Mucosa of rectum (tissue), 2 donors: ENCODE measurements around the gene MALRD1.

Source experiments
- H3K27ac ChIP-seq, 2 donors: one replicate each; pipeline ENCODE4 v1.7.0; 2013; ENCODE audit warnings: inconsistent platforms in 2 of 2, low read depth in 2 of 2, low read length in 2 of 2
- H3K27me3 ChIP-seq, 2 donors: one replicate each; pipeline ENCODE4 v1.7.0; 2013; ENCODE audit warnings: low read length in 2 of 2; ENCODE audit not compliant: control insufficient read depth in 2 of 2, insufficient read depth in 2 of 2
- H3K36me3 ChIP-seq, 2 donors: one replicate each; pipeline ENCODE4 v1.7.0; 2013; ENCODE audit warnings: low read length in 2 of 2; ENCODE audit not compliant: control insufficient read depth in 2 of 2, insufficient read depth in 2 of 2
- H3K4me1 ChIP-seq, 2 donors: one replicate each; pipeline ENCODE4 v1.7.0; 2013; ENCODE audit warnings: low read length in 2 of 2, mild to moderate bottlenecking in 1 of 2; ENCODE audit not compliant: control insufficient read depth in 2 of 2, insufficient read depth in 2 of 2
- H3K4me3 ChIP-seq, 2 donors: one replicate each; pipeline ENCODE4 v1.7.0; 2013; ENCODE audit warnings: low read length in 2 of 2
- H3K9ac ChIP-seq, 2 donors: one replicate each; pipeline ENCODE4 v1.7.0; 2013; ENCODE audit warnings: low read length in 2 of 2, low read depth in 1 of 2, mild to moderate bottlenecking in 1 of 2
- H3K9me3 ChIP-seq, 2 donors: one replicate each; pipeline ENCODE4 v1.7.0; 2013; ENCODE audit warnings: low read length in 2 of 2; ENCODE audit not compliant: control insufficient read depth in 2 of 2
- donor health status: healthy.
- donor health status: Normal muscosa, but diverticular disease.

The MALRD1 gene

GRCh38 chr10:19634163-19634562 is 585.6 kb downstream of the MALRD1 start:
- Histone ChIP-seq H3K36me3 (no peaks in the 10 kb centered on the region), H3K9me3 (no peaks in the 10 kb centered on the region), H3K4me1 (peaks cover 0 to 7% of the 10 kb centered on the region in 2 donors), H3K27ac (no peak overlapping the region), H3K9ac (no peak overlapping the region), H3K4me3 (no peak overlapping the region), H3K27me3 (no peaks in the 10 kb centered on the region)

- no peaks in the 10 kb centered on the region for H3K36me3 ChIP-seq
- no peaks in the 10 kb centered on the region for H3K9me3 ChIP-seq
- peaks cover 0 to 7% of the 10 kb centered on the region in 2 donors for H3K4me1 ChIP-seq
- H3K27ac ChIP-seq = peak overlapping the region; percentile 24 to 25
- H3K27me3 ChIP-seq = no peaks in the 10 kb centered on the region
- peak overlapping the region; percentile 43 to 62 for H3K4me3 ChIP-seq
- H3K9ac ChIP-seq = no peak overlapping the region
Measured at GRCh38 chr10:19638182-19638895, 589.7 kb downstream of the MALRD1 start.

GRCh38 chr10:19638896-19639233 is 590.3 kb downstream of the MALRD1 start:
- H3K4me1 ChIP-seq = peaks cover 0 to 7% of the 10 kb centered on the region in 2 donors
- H3K36me3 ChIP-seq = no peaks in the 10 kb centered on the region
- no peaks in the 10 kb centered on the region for H3K9me3 ChIP-seq
- peak overlapping the region; percentile 24 to 25 for H3K27ac ChIP-seq
- H3K9ac ChIP-seq = no peak overlapping the region
- peak overlapping the region; percentile 43 to 62 for H3K4me3 ChIP-seq
- H3K27me3 ChIP-seq = no peaks in the 10 kb centered on the region

GRCh38 chr10:19640566-19641263 is 592.1 kb downstream of the MALRD1 start:
- Histone ChIP-seq H3K27ac (no peak overlapping the region), H3K9me3 (no peaks in the 10 kb centered on the region), H3K4me1 (peaks cover 0 to 7% of the 10 kb centered on the region in 2 donors), H3K9ac (no peak overlapping the region), H3K27me3 (no peaks in the 10 kb centered on the region), H3K36me3 (no peaks in the 10 kb centered on the region), H3K4me3 (no peak overlapping the region)

GRCh38 chr10:19651549-19651948 is 602.9 kb downstream of the MALRD1 start:
- no peaks in the 10 kb centered on the region for H3K36me3 ChIP-seq
- H3K4me1 ChIP-seq = no peaks in the 10 kb centered on the region
- no peaks in the 10 kb centered on the region for H3K9me3 ChIP-seq
- no peak overlapping the region for H3K9ac ChIP-seq
- no peak overlapping the region for H3K27ac ChIP-seq
- H3K27me3 ChIP-seq = no peaks in the 10 kb centered on the region
- H3K4me3 ChIP-seq = no peak overlapping the region

GRCh38 chr10:19652750-19653149 is 604.1 kb downstream of the MALRD1 start:
- Histone ChIP-seq H3K27me3 (no peaks in the 10 kb centered on the region), H3K9ac (no peak overlapping the region), H3K4me3 (no peak overlapping the region), H3K36me3 (no peaks in the 10 kb centered on the region), H3K4me1 (no peaks in the 10 kb centered on the region), H3K27ac (no peak overlapping the region), H3K9me3 (no peaks in the 10 kb centered on the region)

- Histone ChIP-seq H3K4me1 (no peaks in the 10 kb centered on the region), H3K9me3 (no peaks in the 10 kb centered on the region), H3K27ac (no peak overlapping the region), H3K9ac (no peak overlapping the region), H3K36me3 (no peaks in the 10 kb centered on the region), H3K27me3 (no peaks in the 10 kb centered on the region), H3K4me3 (no peak overlapping the region)
Measured at GRCh38 chr10:19653931-19654330, 605.3 kb downstream of the MALRD1 start.

- Histone ChIP-seq H3K9me3 (no peaks in the 10 kb centered on the region), H3K4me3 (no peak overlapping the region), H3K4me1 (no peaks in the 10 kb centered on the region), H3K27ac (no peak overlapping the region), H3K9ac (no peak overlapping the region), H3K27me3 (no peaks in the 10 kb centered on the region), H3K36me3 (no peaks in the 10 kb centered on the region)
Measured at GRCh38 chr10:19654576-19654975, 606.0 kb downstream of the MALRD1 start.

- Histone ChIP-seq H3K36me3 (no peaks in the 10 kb centered on the region), H3K9me3 (no peaks in the 10 kb centered on the region), H3K27me3 (no peaks in the 10 kb centered on the region), H3K4me3 (no peak overlapping the region), H3K9ac (no peak overlapping the region), H3K27ac (no peak overlapping the region), H3K4me1 (no peaks in the 10 kb centered on the region)
Measured at GRCh38 chr10:19656420-19657042, 607.9 kb downstream of the MALRD1 start.

- H3K27ac ChIP-seq = no peak overlapping the region
- no peaks in the 10 kb centered on the region for H3K27me3 ChIP-seq
- no peaks in the 10 kb centered on the region for H3K36me3 ChIP-seq
- H3K9ac ChIP-seq = no peak overlapping the region
- no peaks in the 10 kb centered on the region for H3K4me1 ChIP-seq
- H3K4me3 ChIP-seq = no peak overlapping the region
- H3K9me3 ChIP-seq = no peaks in the 10 kb centered on the region
Measured at GRCh38 chr10:19658131-19658530, 609.5 kb downstream of the MALRD1 start.
